HTERT RPE-1 (cell line): Measurements from ENCODE around the gene MED9.
"Not testable (repeated sequence)": the region's sequence is repeated elsewhere in the genome, so short reads cannot be mapped to it uniquely, and the experiment has no call there.

Experiments used
- in situ Hi-C: fragments of 300-500 bp; cut with MboI; formaldehyde crosslinking; loops from 4 replicates; pipeline ENCODE4 v1.14.3; 2020; ENCODE audit warnings: low sequenced_read_pairs

MED9 gene, protein sequence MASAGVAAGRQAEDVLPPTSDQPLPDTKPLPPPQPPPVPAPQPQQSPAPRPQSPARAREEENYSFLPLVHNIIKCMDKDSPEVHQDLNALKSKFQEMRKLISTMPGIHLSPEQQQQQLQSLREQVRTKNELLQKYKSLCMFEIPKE

DNA sequence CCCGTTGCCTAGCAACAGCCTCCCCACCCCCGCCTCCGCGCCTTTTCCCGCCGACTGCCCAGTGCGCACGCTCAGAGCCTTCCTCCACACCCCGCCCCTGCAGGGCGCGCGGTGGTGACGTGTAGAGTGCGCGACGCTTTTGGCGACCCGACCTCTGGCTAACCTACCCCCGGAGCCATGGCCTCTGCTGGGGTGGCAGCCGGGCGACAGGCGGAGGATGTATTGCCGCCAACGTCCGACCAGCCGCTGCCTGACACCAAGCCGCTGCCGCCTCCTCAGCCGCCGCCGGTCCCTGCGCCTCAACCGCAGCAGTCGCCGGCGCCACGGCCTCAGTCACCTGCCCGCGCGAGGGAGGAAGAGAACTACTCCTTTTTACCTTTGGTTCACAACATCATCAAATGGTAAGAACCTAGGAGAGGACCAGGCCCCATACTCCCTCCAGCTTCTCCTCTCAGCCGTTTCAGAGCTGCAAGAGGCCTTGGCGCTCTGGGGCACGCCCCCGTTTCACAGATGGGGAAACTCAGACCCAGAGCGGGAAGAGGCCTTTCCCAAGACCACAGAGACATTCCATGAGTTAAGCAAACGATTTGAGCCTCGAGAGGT, at the start of gene MED9:
Gene MED9, plus strand, starts transcription at position 136 of the 603 bp plus-strand sequence. Its CDS starts 42 bp downstream, at position 178.
- in situ Hi-C loops: no loop called here

DNA sequence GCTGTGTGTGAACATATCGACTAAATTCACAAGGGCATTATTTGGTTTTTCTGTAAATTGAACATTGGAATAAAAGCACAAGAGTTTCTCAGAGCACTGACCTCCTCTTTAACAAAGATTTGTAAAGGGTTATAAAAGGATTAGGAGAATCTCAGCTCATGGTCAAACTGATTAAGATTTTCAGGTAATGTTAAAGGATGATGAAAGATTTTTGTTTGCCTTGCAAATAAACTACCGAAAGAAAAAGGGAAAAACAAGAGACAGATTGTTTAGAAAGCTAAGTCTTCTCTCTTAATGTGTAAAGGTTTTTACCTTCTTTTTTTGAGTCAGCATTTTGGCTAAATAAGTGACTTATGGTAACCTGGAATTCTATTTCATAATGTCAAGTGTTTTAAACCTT, 47.6 kb upstream of the MED9 start:
- in situ Hi-C loops: no loop called here

DNA sequence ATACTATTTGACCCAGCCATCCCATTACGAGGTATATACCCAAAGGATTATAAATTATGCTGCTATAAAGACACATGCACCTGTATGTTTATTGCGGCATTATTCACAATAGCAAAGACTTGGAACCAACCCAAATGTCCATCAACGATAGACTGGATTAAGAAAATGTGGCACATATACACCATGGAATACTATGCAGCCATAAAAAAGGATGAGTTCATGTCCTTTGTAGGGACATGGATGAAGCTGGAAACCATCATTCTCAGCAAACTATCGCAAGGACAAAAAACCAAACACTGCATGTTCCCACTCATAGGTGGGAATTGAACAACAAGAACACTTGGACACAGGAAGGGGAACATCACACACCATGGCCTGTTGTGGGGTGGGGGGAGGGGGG, 45.9 kb upstream of the MED9 start:
- in situ Hi-C loops: not testable (repeated sequence)

DNA sequence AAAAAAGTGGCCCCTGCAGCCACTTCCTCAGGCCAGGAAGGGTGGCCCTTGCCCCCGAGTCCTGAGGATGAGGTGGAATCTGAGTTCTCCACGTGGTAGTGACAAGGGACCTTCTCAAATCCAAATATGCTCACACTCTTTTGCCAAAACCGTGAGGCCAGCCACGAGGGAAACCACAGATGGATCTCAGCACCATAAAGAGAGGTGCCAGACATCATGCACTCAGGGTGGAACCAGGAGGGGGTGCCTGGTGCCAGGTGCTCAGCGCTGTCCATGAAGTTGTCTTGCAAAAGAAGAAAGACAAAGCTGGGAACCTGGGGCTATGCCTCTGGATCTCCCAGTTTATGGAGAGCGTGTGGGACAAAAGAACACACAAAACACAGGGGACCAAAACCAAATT, 45.2 kb upstream of the MED9 start:
- in situ Hi-C loops: no loop called here

DNA sequence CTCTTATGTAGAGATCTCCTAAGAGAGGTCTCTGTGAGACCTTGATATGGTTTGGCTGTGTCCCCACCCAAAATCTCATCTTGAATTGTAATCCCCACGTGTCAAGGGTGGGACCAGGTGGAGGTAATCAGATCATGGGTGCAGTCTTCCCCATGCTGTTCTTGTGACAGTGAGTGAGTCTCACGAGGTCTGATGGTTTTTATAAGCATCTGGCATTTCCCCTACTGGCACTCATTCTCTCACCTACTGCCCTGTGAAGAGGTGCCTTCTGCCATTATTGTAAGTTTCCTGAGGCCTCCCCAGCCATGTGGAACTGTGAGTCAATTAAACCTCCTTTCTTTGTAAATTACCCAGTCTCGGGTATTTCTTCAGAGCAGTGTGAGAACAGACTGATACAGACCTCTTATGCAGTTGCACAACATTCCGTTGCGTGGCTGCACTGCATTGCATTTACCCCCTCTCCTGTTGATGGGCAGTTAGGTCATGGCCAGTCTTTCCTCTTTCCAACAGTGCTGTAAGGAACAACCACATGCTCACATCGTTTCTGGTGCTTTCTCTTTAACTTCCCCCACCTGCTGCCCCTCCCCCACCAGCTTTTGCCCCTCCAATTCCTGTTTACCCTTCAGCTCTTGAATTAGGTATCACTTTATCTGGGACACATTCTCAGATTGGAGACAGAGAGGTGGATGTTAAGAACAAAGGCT, 43.6 kb upstream of the MED9 start:
- in situ Hi-C loops: no loop called here

DNA sequence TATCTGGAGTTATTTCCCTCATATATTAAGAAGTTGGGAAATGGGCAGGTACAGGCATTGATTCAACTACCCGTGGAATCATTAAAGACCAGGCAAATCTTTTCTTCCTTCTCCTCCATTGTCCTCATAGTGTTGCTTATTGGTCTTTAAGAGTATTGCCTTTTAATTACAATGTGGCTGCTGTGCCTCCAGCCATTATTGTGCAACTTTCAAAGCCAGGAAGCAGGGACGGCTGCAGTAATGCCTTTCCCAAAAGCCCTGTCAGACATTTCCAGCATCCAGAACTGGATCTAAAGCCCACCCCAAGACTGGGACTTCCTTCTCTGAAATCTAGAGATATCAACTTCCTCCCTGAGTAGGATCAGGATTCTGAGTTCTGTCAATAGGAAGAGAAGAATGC, 42.3 kb upstream of the MED9 start:
- in situ Hi-C loops: no loop called here

DNA sequence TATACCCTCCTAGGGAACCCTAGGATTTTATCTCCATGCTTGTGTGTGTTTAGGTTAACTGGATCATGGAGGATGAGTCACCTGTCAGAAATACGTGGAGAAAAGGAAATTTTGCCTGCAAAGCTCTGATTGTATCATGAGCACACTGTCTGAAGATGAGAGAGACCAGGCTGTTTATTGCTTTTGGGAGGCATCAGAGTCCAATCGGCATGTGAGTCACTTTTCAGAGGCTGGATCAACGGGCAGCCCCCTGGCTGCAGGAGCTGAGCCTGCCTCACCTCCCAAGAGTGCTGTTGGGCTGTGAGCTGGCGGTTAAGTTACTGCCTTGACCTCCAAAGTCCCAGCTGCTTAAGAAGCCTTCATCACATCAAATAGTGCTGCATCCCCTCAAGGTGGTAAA, 41.5 kb upstream of the MED9 start:
- in situ Hi-C loops: no loop called here

DNA sequence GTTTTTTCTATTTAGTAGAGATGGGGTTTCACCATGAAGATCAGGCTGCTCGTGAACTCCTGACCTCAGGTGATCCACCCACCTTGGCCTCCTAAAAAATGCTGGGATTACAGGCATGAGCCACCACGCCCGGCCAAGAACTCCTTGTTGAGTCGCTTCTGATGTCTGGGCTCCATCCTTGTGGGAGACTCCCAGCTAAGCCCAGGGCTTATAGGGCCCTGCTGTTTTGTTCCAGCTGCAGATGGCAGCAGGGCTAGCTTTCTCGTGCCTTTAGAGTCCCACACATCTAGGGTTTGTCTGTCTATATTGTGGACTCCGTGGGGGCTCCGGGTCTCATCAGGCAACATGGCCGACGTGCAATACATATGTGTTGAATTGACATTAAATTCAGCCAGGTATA, 39.3 kb upstream of the MED9 start:
- in situ Hi-C loops: no loop called here

DNA sequence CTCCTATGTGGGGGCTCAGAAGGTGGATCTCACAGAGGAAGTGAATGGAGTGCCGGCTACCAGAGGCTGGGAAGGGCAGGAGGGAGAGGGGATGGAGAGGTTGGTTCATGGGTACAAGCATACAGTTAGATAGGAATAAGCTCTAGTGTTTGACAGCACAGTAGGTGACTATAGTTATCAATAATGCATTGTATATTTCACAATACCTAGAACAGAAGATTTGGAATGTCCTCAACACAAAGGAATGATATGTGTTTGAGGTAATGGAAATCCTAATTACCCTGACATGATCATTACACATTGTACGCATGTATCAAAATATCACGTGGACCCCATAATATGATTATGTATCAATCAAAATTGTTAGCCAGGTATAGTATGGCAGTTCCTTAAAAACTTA, 38.9 kb upstream of the MED9 start:
- in situ Hi-C loops: no loop called here

DNA sequence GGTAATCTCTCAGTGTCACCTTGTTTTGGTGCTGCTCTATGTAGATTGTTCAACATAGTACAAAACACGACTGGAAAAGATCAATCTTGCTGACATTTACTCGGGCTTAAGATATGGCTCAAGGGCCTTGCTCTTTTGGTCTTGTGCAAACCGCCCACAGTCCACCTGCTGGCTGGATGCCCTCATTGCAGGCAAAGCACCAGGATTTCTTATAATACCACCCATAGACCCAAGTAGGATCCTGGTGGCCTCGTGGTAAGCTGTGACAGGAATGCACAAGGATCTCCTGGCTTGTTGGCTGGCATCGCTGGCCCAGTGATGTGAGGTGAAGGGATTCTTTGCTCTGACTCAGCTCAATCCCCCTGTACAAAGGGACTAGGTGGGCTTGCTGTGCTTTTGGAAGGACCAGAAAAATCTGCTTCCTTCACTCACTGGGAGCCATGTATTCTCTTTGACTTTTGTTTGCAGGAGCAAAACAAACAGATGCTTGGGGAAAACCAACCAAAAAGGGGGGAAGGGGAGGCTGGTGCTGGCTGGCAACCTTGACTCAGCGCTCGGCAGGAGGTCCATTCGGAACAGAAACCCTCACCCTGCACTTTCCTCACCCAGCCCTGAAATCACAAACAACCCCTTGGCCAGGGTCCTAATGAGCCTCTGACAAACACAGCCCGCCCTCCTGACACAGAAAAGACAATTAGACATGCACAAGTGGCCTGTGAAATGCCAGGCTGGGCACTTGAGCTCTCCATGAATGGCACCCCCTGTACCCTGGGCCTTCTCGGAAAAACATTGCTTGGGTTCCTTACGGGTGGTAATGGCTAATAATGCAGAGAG, 36.6 kb upstream of the MED9 start:
- in situ Hi-C loops: no loop called here

DNA sequence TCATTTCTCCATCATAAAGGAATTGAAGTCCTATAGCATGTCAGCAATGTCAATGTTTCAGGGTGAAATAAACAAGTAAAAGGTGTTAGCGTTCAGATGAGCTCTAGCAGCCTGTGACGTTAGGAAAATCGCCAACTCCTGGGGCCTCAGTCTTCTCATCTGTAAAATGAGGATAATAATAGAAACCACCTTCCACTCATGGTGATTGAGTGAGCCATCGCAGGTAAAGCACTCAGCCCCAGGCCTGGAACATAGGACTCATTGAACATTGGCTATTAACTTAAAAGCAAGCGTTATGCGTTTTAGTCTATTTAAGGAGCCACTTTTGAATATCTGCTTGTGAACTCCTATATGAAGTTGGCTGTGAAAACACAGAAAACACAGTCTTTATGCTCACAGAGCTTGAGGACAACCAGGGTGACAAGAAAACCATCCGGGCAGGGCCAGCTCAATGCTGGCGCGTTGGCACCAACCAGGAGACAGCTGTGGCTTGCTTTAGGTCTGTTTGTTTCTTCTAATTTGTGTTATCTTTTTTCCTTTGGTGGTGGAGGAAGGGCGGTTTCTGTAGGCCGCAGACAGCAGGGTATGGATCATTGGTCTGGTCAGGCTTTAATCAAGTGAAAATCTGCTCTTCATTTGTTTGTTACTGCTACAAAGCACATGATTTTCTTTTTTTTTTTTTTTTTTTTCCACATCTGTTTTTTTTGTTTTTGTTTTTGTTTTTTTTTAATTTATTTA, 35.7 kb upstream of the MED9 start:
- in situ Hi-C loops: no loop called here

DNA sequence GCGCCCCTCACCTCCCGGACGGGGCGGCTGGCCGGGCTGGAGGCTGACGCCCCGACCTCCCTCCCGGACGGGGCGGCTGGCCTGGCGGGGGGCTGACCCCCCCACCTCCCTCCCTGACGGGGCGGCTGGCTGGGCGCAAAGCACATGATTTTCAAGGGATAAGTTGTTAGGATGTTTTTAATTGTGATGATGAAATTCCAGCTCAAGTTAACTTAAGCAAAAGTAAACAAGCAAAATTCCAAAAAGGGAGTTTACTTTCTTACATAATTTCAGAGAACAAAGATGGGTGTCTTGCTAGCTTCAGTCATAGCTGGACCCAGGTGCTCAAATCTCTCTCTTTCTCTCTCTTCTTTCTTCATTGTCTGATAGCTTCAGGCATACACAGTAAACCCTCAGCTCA, 33.6 kb upstream of the MED9 start:
- in situ Hi-C loops: no loop called here

DNA sequence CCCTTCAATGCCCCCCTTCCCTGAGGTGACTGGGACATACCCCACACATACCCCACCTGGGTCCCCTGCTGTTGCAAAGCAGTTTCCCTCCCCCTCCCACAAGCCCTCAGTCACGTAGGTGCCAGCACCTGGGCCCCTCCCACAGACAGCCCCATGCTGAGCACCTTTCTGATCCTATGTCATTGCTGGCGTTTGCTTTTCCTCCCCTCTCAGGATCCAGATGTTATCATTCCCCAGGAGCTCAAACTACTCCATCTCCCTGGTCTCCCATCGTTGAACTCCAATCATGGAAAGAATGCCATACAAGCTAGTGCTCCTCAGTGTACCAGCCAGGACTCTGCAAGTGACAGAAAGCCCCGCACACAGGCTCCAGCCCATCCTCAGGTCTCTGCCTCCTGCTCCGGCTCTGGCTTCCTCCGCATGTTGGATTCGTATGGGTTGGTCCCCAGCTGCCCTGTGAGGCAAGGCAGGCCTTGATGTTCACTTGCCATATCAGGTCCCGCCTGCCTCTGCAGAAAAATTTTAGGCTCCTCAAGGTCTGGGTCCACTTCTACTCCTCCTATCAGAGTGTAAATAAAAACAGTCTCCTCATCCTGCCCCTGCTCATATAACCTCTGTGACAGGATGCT, 31.4 kb upstream of the MED9 start:
- in situ Hi-C loops: no loop called here

DNA sequence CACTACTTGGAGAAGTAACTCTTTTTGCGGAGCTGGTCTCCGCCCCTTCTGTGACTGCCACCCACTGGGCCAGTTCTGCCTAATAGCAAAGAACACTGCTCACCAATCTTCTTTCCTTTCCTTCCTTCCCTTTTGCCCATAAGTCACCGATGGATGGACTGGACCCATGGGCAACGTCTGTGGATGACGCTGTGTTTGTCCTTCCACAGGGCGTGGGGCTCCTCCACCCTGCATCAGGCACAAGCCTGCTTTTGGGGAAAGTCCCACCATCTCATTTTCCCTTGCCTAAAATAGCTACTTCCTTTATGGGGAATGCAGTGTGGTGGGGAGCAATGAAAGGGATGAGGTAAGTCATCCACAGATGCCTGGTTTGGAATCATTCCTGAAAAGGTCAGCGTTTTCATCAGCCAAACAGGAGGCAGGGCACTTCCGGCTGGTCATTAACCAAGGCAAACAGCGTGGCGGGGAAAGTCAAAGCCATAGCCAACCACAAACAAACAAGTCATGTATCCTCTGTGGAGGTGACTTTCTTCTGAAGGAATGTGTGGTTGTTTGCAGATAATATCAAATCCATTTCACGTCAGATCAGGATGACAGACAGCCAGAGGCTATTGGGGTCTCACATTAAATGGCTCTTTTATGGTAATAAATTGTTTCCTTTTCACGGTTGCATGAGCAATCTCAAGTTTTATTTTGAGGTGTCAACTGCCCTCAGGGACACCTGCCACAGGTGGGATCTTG, 30.7 kb upstream of the MED9 start:
- in situ Hi-C loops: no loop called here

DNA sequence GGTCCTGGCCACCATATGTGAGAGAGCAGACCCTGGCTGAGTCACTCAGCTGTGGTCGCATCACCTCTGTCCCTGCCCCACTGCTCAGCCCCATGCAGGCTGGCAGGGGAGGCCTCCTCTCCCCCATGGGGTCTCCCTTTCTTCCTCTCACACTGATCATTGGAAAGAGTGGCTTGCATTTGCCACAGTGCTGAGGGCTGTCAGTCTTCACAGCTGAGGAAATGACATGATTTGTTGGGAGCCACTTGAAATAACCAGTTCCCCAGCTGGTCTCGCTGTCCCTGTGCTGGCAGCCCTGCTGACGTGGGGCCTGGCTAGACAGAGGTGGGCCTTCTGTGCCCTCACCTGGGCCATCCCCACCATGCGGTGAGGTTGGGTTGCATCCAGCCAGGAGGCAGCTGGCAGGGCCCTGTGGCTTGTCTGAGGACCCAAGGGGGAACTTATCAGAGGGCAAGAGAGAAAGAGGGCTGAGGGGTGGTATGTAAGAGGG, 30.1 kb upstream of the MED9 start:
- in situ Hi-C loops: no loop called here

DNA sequence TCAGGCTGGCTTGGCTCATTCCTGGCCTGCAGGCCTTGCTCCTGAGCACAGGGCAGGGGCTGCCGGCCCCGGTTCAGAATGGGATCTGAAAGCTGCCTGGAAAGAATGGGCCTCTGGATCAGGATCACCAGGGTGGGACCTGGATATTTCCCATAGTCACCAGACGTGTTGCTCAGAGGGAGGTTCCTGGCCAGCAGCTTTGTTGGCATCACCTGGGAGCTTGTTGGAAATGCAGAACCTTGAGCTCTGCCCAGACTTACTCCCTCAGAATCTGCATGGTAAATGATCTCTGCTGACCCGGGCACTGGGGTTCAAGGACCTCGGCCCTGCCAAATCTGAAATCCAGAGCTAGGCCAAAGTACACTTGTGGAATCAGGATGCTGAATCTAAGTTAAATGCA, 29.5 kb upstream of the MED9 start:
- in situ Hi-C loops: no loop called here

DNA sequence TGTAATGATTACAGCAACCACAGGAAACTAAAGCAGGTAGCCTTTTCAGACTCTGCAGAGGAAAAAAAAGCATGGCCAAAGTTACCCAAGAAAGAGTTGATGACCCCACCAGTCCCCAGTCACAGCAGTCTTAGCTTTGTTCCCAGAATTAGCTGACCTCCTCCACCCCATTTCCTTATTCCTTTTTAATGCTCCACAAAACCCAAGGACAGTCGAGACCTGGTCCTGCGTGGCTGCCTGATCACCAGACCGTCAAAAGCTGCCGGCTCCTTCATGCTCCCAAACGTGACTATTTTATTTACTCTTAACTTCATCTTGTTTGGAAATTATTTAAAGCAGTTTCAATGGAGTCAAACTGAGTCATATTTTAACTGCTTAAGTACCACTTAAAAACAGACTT, 28.7 kb upstream of the MED9 start:
- in situ Hi-C loops: no loop called here

DNA sequence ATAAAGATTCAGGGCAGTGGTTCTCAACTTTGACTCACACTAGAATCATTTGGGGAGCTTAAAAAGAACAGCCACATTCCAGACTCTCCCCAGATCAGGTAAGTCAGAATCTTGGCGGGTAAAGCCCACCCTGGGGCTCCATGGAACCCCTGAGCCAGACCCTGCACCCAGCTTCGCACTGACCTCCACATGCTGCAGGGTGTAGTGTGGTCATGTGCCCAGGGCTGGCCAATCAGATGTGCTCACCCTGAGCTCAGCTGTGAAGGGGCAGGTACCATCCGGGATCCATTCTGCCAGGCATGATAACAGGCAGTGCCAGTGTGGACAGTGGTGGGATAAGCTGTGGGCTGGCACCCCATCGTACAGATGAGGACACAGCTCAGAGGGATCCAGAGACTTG, 28.1 kb upstream of the MED9 start:
- in situ Hi-C loops: no loop called here

DNA sequence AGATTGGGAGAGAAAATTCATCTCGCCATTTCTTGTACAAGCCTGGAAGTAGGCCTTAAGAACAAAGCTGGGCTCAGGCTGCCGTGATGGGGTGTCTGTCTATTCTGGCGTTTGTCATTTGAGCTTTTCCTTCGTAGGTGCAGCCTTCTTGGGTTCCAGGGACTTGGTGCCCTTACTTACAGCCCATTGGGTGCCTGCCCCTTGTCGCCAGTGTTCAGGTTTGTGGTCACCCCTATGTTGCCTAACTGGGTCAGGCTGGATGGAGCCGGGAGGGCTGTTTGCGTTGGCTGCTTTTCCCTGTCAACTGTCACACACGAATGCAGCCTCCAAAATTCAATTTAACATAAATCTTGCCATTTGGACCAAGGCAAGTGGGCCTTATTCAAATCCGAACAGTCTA, 23.7 kb upstream of the MED9 start:
- in situ Hi-C loops: no loop called here

DNA sequence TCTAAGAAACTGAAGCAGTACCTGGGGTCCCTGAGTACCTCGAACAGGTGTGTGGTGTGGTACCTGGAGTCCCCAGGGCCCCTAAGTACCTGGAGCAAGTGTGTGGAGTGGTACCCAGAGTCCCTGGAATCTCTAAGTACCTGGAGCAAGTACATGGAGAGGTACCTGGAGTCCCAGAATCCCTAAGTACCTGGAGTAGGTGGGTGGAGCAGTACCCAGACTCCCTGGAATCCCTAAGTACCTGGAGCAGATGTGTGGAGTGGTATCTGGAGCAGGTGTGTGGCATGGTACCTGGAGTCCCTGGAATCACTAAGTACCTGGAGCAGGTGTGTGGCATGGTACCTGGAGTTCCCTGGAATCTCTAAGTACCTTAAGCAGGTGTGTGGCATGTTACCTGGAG, 22.5 kb upstream of the MED9 start:
- in situ Hi-C loops: no loop called here
